Measurements from ENCODE around the gene FADS3. TPM values are rescaled to one million over a fixed set of nuclear protein-coding genes. Genes with fewer than 3 reads are reported as not detected.
A peak's percentile ranks its signal among the peaks of the same experiment; 100 is the strongest.
"Not testable (repeated sequence)": the region's sequence is repeated elsewhere in the genome, so short reads cannot be mapped to it uniquely, and the experiment has no call there.

The FADS3 gene
- total and polyA plus RNA-seq, 2 of the 4 experiments (the other 2 are of a cell fraction) = 54.5 to 110 TPM

GRCh38 chr11:61882267-61882666 lies 9.1 kb downstream of the FADS3 start:
- H2BK120ac ChIP-seq (ENCODE audit: low read depth, low read length); H2AFZ ChIP-seq (replicated peaks; ENCODE audit: low read length, poor library complexity); H3K4ac ChIP-seq (ENCODE audit: low read depth, low read length); H3K23ac ChIP-seq (ENCODE audit: low read depth, low read length); H2BK5ac ChIP-seq (ENCODE audit: low read depth, low read length, poor library complexity, severe bottlenecking); H3K27ac ChIP-seq (ENCODE audit: insufficient read depth, low read length); POLR2A ChIA-PET (ENCODE audit: unreplicated experiment); DNase-seq; H3K56ac ChIP-seq (ENCODE audit: extremely low read depth, insufficient read depth, low read length); H3K4me1 ChIP-seq (ENCODE audit: control insufficient read depth, insufficient read depth, low read length); H3K4me3 ChIP-seq (ENCODE audit: insufficient read depth, low read depth, low read length); H3K27me3 ChIP-seq (ENCODE audit: control insufficient read depth, insufficient read depth, low read length); BruUV-seq (replicated peaks); H3K9me3 ChIP-seq (ENCODE audit: control insufficient read depth, insufficient read depth, low read length); H3K4me2 ChIP-seq (ENCODE audit: low read depth, low read length); H3K14ac ChIP-seq (replicated peaks; ENCODE audit: low read depth, low read length); dilution Hi-C loops (cut with HindIII; ENCODE audit: low sequenced_read_pairs, unreplicated experiment); H2BK20ac ChIP-seq (ENCODE audit: low read depth, low read length); intact Hi-C loops (cut with micrococcal nuclease); H3K18ac ChIP-seq (ENCODE audit: low read depth, low read length); H3K9ac ChIP-seq (ENCODE audit: low read depth, low read length); in situ Hi-C loops (cut with MboI; ENCODE audit: low sequenced_read_pairs); H2AK9ac ChIP-seq (replicated peaks; ENCODE audit: low read depth, low read length, poor library complexity); H2AK5ac ChIP-seq (ENCODE audit: low read depth, low read length); H4K8ac ChIP-seq (ENCODE audit: low read depth in 2 of 2, low read length in 2 of 2); H2BK15ac ChIP-seq (ENCODE audit: low read depth, low read length); H4K5ac ChIP-seq (ENCODE audit: low read depth, low read length); ATAC-seq (ENCODE audit: low read depth); H4K91ac ChIP-seq (ENCODE audit: insufficient read depth, low read depth, low read length): not testable (repeated sequence)
- 100% methylated on average over 1 of the region's 3 CpGs; no CpG with 5 or more reads in 1 of the 2 experiments for WGBS, 2 experiments (ENCODE audit: extremely low coverage in 2 of 2, insufficient read length in 1 of 2)
- peak; percentile 72 for TF ChIP-seq CEBPB (IDR thresholded peaks at IDR 0.05; ENCODE audit: low read depth, low read length)
- Histone ChIP-seq H3K36me3 (ENCODE audit: control insufficient read depth, insufficient read depth, low read length) (peaks cover 17% of the 10 kb centered on the region), H4K20me1 (ENCODE audit: insufficient read depth, low read length) (peaks cover 23% of the 10 kb centered on the region; the same call in 1 of the 2 replicates), H3K9me1 (ENCODE audit: insufficient read depth, low read length) (peaks cover 22% of the 10 kb centered on the region), H3K79me1 (ENCODE audit: low read depth in 1 of 2, low read length in 2 of 2) (peaks cover 18 to 64% of the 10 kb centered on the region in 2 experiments)
- CTCF ChIA-PET = interaction anchor here (1.9 kb wide), 1 partner anchor 226 kb away, joined by 6 read pairs; no protein-coding TSS in a partner anchor
